ENCODE measurements around the gene IFT27.

IFT27 gene

GRCh38 chr22:36741968-36742367 is 34.0 kb downstream of the IFT27 start:
- Histone ChIP-seq H3K4me3 (ENCODE audit: low read depth, low read length) (no peak overlapping the region), H3K9me3 (ENCODE audit: control insufficient read depth, insufficient read depth, low read depth, low read length) (no peaks in the 10 kb centered on the region), H3K4me1 (ENCODE audit: control insufficient read depth, insufficient read depth, low read length) (no peaks in the 10 kb centered on the region), H3K9ac (ENCODE audit: low read length) (no peak overlapping the region), H3K27me3 (ENCODE audit: control insufficient read depth, insufficient read depth, low read length) (peaks cover 13% of the 10 kb centered on the region; the same call in 1 of the 2 replicates), H3K27ac (ENCODE audit: low read depth, low read length) (no peak overlapping the region), H3K36me3 (ENCODE audit: control insufficient read depth, insufficient read depth, low read length) (no peaks in the 10 kb centered on the region)

- no peaks in the 10 kb centered on the region for H3K4me1 ChIP-seq (ENCODE audit: control insufficient read depth, insufficient read depth, low read length)
- no peaks in the 10 kb centered on the region for H3K36me3 ChIP-seq (ENCODE audit: control insufficient read depth, insufficient read depth, low read length)
- no peak overlapping the region for H3K9ac ChIP-seq (ENCODE audit: low read length)
- no peak overlapping the region for H3K27ac ChIP-seq (ENCODE audit: low read depth, low read length)
- no peaks in the 10 kb centered on the region for H3K9me3 ChIP-seq (ENCODE audit: control insufficient read depth, insufficient read depth, low read depth, low read length)
- H3K27me3 ChIP-seq (ENCODE audit: control insufficient read depth, insufficient read depth, low read length): peaks cover 13% of the 10 kb centered on the region; the same call in 1 of the 2 replicates
- no peak overlapping the region for H3K4me3 ChIP-seq (ENCODE audit: low read depth, low read length)
Measured at GRCh38 chr22:36741204-36741793, 34.6 kb downstream of the IFT27 start.

- H3K9me3 ChIP-seq (ENCODE audit: control insufficient read depth, insufficient read depth, low read depth, low read length): no peaks in the 10 kb centered on the region
- peaks cover 15% of the 10 kb centered on the region; the same call in 1 of the 2 replicates for H3K27me3 ChIP-seq (ENCODE audit: control insufficient read depth, insufficient read depth, low read length)
- H3K27ac ChIP-seq (ENCODE audit: low read depth, low read length): no peak overlapping the region
- no peak overlapping the region for H3K4me3 ChIP-seq (ENCODE audit: low read depth, low read length)
- H3K9ac ChIP-seq (ENCODE audit: low read length): no peak overlapping the region
- H3K36me3 ChIP-seq (ENCODE audit: control insufficient read depth, insufficient read depth, low read length): no peaks in the 10 kb centered on the region
- H3K4me1 ChIP-seq (ENCODE audit: control insufficient read depth, insufficient read depth, low read length): no peaks in the 10 kb centered on the region
Measured at GRCh38 chr22:36740716-36741115, 35.2 kb downstream of the IFT27 start.

- no peaks in the 10 kb centered on the region for H3K4me1 ChIP-seq (ENCODE audit: control insufficient read depth, insufficient read depth, low read length)
- no peak overlapping the region for H3K9ac ChIP-seq (ENCODE audit: low read length)
- no peaks in the 10 kb centered on the region for H3K9me3 ChIP-seq (ENCODE audit: control insufficient read depth, insufficient read depth, low read depth, low read length)
- H3K27ac ChIP-seq (ENCODE audit: low read depth, low read length): no peak overlapping the region
- no peaks in the 10 kb centered on the region for H3K36me3 ChIP-seq (ENCODE audit: control insufficient read depth, insufficient read depth, low read length)
- H3K27me3 ChIP-seq (ENCODE audit: control insufficient read depth, insufficient read depth, low read length): peaks cover 20% of the 10 kb centered on the region; the same call in 1 of the 2 replicates
- no peak overlapping the region for H3K4me3 ChIP-seq (ENCODE audit: low read depth, low read length)
Measured at GRCh38 chr22:36739185-36739584, 36.7 kb downstream of the IFT27 start.

GRCh38 chr22:36738416-36739020 is 37.4 kb downstream of the IFT27 start:
- Histone ChIP-seq H3K4me3 (ENCODE audit: low read depth, low read length) (no peak overlapping the region), H3K36me3 (ENCODE audit: control insufficient read depth, insufficient read depth, low read length) (no peaks in the 10 kb centered on the region), H3K9ac (ENCODE audit: low read length) (no peak overlapping the region), H3K4me1 (ENCODE audit: control insufficient read depth, insufficient read depth, low read length) (no peaks in the 10 kb centered on the region), H3K9me3 (ENCODE audit: control insufficient read depth, insufficient read depth, low read depth, low read length) (no peaks in the 10 kb centered on the region), H3K27me3 (ENCODE audit: control insufficient read depth, insufficient read depth, low read length) (peaks cover 20% of the 10 kb centered on the region; the same call in 1 of the 2 replicates), H3K27ac (ENCODE audit: low read depth, low read length) (no peak overlapping the region)

- H3K27ac ChIP-seq (ENCODE audit: low read depth, low read length): no peak overlapping the region
- H3K9me3 ChIP-seq (ENCODE audit: control insufficient read depth, insufficient read depth, low read depth, low read length): no peaks in the 10 kb centered on the region
Measured at GRCh38 chr22:36737776-36738175, 38.1 kb downstream of the IFT27 start.

GRCh38 chr22:36736701-36737320 is 39.1 kb downstream of the IFT27 start:
- H3K9me3 ChIP-seq (ENCODE audit: control insufficient read depth, insufficient read depth, low read depth, low read length): no peaks in the 10 kb centered on the region
- H3K36me3 ChIP-seq (ENCODE audit: control insufficient read depth, insufficient read depth, low read length): no peaks in the 10 kb centered on the region
- H3K27me3 ChIP-seq (ENCODE audit: control insufficient read depth, insufficient read depth, low read length): peaks cover 20% of the 10 kb centered on the region; the same call in 1 of the 2 replicates
- no peak overlapping the region for H3K9ac ChIP-seq (ENCODE audit: low read length)
- H3K4me1 ChIP-seq (ENCODE audit: control insufficient read depth, insufficient read depth, low read length): no peaks in the 10 kb centered on the region
- no peak overlapping the region for H3K27ac ChIP-seq (ENCODE audit: low read depth, low read length)
- no peak overlapping the region for H3K4me3 ChIP-seq (ENCODE audit: low read depth, low read length)

More at GRCh38 chr22:36737776-36738175, 38.1 kb downstream of the IFT27 start:
- no peaks in the 10 kb centered on the region for H3K4me1 ChIP-seq (ENCODE audit: control insufficient read depth, insufficient read depth, low read length)
- H3K36me3 ChIP-seq (ENCODE audit: control insufficient read depth, insufficient read depth, low read length): no peaks in the 10 kb centered on the region
- H3K4me3 ChIP-seq (ENCODE audit: low read depth, low read length): no peak overlapping the region
- no peak overlapping the region for H3K9ac ChIP-seq (ENCODE audit: low read length)
- H3K27me3 ChIP-seq (ENCODE audit: control insufficient read depth, insufficient read depth, low read length): peaks cover 20% of the 10 kb centered on the region; the same call in 1 of the 2 replicates

GRCh38 chr22:36734171-36735058 is 41.5 kb downstream of the IFT27 start:
- H3K27me3 ChIP-seq (ENCODE audit: control insufficient read depth, insufficient read depth, low read length): peaks cover 20% of the 10 kb centered on the region; the same call in 1 of the 2 replicates

GRCh38 chr22:36733271-36733670 is 42.6 kb downstream of the IFT27 start:
- Histone ChIP-seq H3K27me3 (ENCODE audit: control insufficient read depth, insufficient read depth, low read length) (peaks cover 13% of the 10 kb centered on the region; the same call in 1 of the 2 replicates), H3K9ac (ENCODE audit: low read length) (no peak overlapping the region), H3K9me3 (ENCODE audit: control insufficient read depth, insufficient read depth, low read depth, low read length) (no peaks in the 10 kb centered on the region), H3K27ac (ENCODE audit: low read depth, low read length) (no peak overlapping the region), H3K4me1 (ENCODE audit: control insufficient read depth, insufficient read depth, low read length) (no peaks in the 10 kb centered on the region), H3K36me3 (ENCODE audit: control insufficient read depth, insufficient read depth, low read length) (no peaks in the 10 kb centered on the region), H3K4me3 (ENCODE audit: low read depth, low read length) (no peak overlapping the region)

More at GRCh38 chr22:36734171-36735058, 41.5 kb downstream of the IFT27 start:
- no peaks in the 10 kb centered on the region for H3K9me3 ChIP-seq (ENCODE audit: control insufficient read depth, insufficient read depth, low read depth, low read length)
- H3K4me1 ChIP-seq (ENCODE audit: control insufficient read depth, insufficient read depth, low read length): no peaks in the 10 kb centered on the region
- no peak overlapping the region for H3K9ac ChIP-seq (ENCODE audit: low read length)
- H3K4me3 ChIP-seq (ENCODE audit: low read depth, low read length): no peak overlapping the region
- no peaks in the 10 kb centered on the region for H3K36me3 ChIP-seq (ENCODE audit: control insufficient read depth, insufficient read depth, low read length)
- no peak overlapping the region for H3K27ac ChIP-seq (ENCODE audit: low read depth, low read length)

GRCh38 chr22:36732609-36733008 is 43.3 kb downstream of the IFT27 start:
- H3K27me3 ChIP-seq (ENCODE audit: control insufficient read depth, insufficient read depth, low read length): peaks cover 13% of the 10 kb centered on the region; the same call in 1 of the 2 replicates
- H3K9me3 ChIP-seq (ENCODE audit: control insufficient read depth, insufficient read depth, low read depth, low read length): no peaks in the 10 kb centered on the region
- H3K9ac ChIP-seq (ENCODE audit: low read length): no peak overlapping the region
- H3K4me3 ChIP-seq (ENCODE audit: low read depth, low read length): no peak overlapping the region
- H3K36me3 ChIP-seq (ENCODE audit: control insufficient read depth, insufficient read depth, low read length): no peaks in the 10 kb centered on the region
- H3K4me1 ChIP-seq (ENCODE audit: control insufficient read depth, insufficient read depth, low read length): no peaks in the 10 kb centered on the region
- no peak overlapping the region for H3K27ac ChIP-seq (ENCODE audit: low read depth, low read length)
